Ecto neural progenitor cell (in vitro differentiated cells): ENCODE measurements around the gene MRPL28.
"Not testable (repeated sequence)": the region's sequence is repeated elsewhere in the genome, so short reads cannot be mapped to it uniquely, and the experiment has no call there.

Source experiments
- DNase-seq: peaks from one replicate; pipeline ENCODE4 v3.0.0-alpha.2; 2018; ENCODE audit warnings: low spot score

The MRPL28 gene

DNA sequence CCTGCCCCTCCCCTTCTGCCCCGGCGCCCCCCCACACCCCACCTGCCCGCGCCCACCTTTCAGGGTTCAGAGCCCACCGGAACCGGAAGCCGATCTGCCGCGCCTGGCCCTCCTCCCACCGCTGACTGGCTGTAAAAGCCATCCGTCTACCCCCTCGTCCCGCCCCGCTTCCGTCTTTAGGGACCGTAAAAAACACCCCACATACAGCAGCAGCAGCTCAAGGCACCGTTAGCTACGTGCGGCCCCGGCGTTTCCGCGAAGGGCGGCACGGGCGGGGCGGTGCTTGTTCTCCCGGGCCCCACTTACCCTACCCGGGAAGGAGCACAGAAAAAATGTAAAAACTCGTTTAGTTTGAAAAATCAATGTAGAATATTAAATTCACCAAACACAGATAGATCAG, at the start of gene MRPL28:
Gene MRPL28 (minus strand): TSS at position 96 of the 400 bp plus-strand sequence. CDS start 320 bp downstream, outside the sequence.
- peak; percentile 92 for DNase-seq

DNA sequence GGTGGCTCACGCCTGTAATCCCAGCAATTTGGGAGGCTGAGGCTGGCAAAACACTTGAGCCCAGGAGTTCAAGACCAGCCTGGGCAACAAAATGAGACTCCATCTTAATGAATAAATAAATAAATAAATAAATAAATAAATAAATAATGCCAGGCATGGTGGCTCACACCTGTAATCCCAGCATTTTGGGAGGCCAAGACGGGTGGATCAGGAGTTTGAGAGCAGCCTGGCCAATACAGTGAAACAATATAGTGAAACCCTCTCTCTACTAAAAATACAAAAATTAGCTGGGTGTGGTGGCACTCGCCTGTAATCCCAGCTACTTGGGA, 44.8 kb upstream of the MRPL28 start:
- DNase-seq: not testable (repeated sequence)

DNA sequence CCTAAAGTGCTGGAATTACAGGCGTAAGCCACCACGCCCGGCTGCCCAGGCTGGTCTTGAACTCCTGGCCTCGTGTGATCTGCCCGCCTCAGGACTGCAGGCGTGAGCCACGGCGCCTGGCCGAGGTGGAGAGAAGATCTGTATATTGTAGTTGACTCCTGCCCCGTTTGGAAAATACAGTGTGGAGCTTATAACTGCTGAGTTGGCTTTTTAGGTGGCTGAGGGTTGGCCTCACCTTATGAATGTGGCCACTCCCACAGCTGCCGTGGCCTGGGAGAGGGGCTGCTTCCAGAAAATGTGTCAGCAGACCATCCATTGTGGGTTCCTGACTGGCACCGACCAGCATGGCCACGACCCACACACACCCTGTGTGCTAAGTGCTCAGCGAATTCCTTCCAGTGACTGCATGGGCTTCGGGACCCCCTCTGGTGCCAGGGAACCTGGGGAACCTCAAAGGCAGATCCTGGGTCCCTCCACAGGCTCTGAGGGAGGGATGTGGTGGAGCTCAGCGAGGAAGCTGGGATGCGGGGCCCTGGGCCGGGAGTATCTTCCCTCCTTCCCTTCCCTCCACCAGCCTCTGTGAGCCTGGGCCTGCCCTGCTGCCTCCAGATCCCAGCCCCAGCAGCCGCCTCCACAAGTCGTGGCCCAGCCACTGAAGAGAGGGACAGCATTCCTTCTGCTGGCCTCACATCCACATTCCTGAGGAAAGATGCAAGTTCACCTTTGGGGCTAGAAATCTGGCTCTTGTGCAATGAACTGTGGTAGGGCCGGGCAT, 44.2 kb upstream of the MRPL28 start:
- DNase-seq: no peak

DNA sequence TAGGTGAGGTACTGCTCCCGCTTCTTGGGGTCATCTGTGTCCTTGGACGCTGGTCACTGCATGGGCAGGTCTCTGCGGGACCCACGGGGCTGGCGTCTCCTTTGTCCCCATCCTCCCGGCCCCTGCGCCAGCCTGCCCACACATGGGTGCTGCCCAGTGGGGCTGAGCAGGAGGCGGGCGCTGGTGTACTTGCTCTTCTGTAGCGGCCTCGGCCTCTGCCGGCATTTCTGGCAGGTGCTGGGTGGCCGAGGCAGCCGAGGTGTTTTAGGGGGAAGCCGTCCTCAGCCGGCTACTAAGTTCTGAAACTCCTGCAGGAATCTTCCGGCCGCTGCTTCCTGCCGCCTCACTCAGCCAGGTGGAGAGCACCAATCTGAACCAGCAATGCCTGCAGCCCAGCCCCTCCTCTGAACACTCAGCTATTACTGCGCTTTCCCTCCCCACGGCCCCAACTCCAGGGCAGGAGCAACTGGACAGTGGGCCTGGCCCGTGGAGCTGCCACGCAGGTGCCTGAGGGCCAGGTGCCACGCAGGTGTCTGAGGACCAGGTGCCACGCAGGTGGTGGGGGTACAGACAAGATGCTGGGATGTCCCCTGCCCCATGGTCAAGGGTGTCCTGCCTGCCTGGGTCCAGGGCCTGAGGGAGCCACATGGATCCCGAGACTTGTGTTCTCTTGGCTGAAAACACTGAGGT, 41.4 kb upstream of the MRPL28 start:
- no peak for DNase-seq

DNA sequence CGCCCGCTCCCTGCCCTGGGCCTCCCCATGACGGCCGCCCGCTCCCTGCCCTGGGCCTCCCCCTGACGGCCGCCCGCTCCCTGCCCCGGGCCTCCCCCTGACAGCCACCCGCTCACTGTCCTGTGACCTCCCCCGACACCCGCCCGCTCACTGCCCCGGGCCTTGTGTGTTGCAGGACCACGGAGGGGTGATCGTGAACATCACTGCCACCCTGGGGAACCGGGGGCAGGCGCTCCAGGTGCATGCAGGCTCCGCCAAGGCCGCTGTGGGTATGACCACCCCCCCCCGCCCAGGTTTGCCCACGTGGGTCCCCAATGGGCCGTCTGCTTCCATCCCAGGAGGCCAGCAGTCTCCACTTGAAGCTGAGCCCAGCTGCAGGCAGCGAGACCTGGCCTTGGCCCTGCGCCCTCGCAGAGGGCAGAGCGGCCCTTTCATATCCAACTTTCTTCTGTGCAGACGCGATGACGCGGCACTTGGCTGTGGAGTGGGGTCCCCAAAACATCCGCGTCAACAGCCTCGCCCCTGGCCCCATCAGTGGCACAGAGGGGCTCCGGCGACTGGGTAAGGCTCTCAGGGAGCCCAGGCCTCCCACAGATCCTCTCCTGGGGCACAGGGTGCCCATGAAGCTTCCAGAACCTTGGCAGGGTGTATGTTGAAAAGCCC, 40.3 kb upstream of the MRPL28 start:
- DNase-seq: no peak

DNA sequence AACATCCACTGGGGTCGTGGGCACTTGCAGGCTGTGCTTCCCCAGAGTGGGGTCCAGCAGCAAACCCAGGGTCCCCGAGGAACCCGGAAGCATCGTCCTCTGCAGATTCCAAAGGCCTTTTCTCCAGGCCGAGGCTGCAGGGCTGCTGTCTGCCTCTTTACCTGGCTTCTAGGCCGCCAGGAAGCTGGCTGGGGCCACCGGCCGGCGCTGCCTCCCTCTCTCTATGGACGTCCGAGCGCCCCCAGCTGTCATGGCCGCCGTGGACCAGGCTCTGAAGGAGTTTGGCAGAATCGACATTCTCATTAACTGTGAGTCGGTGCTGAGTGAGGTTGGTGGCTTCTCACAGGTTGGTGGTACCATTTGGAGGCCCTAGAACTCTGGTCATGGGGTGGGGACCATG, 36.9 kb upstream of the MRPL28 start:
- no peak for DNase-seq

DNA sequence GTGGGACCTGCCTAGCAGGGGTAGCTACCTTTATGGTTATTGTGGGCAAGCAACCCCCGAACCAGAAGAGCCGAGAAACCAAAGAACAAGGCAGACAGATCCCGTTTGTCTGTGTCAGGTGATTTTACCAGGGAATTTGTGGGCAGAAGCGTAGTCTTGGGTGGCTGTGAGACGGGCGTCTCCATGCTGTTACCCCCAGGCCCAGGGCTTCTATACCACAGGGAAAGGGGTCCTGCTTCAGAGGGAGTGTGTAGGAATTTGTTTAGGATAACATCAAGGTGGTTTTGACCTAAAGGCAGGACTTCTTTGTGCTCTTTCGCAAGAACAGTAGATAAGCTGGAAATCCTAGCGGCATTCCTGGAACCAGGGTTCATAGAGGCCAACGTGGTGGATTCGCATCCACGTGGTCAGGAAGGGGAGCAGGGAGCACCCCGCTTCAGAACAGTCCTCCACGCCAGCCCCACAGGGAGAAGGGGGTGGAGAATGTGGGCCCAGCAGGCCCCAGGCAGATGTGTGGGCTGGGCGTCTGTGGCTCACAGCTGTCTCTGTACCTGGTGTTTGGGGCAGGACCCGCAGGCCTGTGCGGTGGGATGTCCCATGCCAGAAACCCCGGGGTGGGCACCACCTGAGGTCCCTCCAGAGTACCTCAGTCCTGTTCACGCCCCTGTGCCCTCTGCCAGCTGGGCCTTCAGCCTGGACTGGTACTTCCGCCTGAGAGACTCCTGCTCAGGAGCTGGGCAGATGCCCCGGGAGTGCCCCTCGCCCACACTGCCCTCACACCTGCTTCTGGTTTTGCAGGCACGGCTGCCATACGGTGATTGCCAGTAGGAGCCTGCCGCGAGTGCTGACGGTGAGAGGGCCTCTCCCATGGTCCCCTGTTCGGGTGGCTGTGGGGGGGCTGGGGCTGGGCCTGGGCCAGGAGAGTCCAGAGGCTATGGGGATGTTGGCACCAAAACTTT, 35.5 kb upstream of the MRPL28 start:
- no peak for DNase-seq

DNA sequence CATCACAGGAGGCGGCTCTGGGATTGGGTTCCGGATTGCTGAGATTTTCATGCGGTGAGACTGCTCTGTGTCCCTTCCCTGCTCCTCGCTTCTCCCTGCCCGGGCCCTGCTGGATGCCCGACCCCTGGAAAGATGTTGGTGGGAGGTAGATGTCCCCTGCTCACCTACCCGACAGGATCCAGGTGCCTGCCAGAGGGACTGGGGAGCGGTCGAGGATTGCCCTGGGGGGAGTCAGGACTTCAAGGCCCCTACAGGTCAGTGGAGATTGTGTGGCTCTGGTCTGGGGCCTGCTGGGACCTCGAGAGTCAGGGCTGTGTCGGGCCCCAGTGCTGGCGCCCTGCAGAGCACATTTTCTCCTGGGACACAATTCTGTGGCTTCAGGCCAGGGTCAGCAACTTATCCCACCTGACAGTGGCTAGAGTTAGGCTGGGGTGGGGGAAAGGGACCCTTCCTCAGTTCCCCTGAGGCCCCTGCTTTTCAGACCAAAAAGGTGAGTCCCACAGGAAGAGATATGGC, 34.7 kb upstream of the MRPL28 start:
- DNase-seq: no peak

DNA sequence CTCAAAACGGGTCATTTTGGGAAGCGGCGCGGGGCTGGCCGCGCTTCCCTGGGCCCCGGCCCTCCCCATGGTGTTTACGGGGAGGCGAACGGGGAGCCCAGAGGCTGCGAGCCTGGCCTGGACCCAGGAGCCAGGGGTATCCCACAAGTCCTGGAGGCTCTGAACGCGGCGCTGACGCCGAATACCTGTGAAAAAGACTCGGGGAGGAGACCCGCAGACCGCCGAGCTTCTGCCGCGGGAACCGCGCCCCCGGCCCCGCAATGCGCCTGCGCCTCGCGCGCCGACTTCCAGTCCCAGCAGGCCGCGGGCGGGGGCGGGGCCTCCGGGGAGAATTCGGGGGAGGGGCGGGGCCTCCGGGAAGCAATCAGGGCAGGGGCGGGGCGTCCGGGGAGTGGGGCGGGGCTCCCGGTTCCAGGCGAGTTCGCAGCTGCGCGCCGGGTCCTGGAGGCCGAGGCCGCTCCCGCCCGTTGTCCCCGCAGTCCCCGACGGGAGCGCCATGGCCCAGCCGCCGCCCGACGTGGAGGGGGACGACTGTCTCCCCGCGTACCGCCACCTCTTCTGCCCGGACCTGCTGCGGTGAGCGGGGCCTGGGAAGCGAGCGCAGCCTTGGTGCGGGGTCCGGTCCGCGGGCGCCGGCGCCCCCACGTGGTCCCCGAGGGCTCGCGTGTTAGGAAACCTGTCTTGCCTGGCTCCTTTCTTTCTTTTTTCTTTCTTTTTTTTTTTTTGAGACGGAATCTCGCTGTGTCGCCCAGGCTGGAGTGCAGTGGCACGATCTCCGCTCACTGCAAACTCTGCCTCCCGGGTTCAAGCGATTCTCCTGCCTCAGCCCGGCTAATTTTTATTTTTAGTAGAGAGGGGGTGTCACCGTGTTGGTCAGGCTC, 31.4 kb upstream of the MRPL28 start, which contains the start of gene DECR2:
Gene DECR2 (plus strand): TSS at position 418 of the 881 bp plus-strand sequence. CDS start 79 bp downstream, at position 497.
- DNase-seq: peak; percentile 99

DNA sequence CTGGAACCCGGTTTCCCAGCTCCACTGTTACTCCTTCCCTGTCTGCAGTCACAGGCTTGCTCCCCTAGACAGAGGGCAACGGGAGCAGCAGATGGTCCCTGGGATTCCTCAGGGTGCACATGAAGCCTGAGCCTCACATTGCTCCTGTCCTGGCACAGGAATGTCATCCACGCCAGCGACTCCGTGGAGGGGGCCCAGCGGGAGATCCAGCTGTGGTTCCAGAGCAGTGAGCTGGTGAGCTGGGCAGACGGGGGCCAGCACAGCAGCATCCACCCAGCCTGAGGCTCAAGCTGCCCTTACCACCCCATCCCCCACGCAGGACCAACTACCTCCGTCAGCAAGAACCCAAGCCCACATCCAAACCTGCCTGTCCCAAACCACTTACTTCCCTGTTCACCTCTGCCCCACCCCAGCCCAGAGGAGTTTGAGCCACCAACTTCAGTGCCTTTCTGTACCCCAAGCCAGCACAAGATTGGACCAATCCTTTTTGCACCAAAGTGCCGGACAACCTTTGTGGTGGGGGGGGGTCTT, 29.8 kb upstream of the MRPL28 start:
- peak; percentile 48 for DNase-seq

DNA sequence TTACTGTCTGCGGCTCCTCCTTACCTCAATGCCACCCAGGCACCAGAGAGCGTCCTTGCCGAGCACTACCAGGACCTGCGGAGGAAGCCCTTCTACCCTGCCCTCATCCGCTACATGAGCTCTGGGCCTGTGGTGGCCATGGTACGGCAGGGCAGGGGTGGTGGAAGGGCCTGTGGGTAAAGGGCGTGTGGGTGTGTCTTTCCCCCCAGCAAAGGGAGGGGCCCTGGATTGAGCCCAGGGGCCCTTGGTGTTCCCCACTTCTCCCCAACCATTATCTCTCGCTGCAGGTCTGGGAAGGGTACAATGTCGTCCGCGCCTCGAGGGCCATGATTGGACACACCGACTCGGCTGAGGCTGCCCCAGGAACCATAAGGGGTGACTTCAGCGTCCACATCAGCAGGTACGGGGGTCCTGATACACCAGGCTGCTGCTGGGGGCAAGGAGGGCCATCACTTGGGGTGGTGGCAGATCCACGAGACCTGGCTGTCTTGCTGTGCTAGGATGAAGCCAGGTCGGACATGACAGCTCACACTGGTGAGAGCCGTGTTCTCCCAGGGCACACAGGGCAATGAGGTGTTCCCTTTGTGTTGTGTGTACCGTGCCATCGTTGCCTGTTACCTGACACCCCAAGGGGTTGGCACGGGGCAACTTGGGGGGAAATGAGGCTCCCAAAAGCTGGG, 29.1 kb upstream of the MRPL28 start:
- DNase-seq: peak; percentile 48

DNA sequence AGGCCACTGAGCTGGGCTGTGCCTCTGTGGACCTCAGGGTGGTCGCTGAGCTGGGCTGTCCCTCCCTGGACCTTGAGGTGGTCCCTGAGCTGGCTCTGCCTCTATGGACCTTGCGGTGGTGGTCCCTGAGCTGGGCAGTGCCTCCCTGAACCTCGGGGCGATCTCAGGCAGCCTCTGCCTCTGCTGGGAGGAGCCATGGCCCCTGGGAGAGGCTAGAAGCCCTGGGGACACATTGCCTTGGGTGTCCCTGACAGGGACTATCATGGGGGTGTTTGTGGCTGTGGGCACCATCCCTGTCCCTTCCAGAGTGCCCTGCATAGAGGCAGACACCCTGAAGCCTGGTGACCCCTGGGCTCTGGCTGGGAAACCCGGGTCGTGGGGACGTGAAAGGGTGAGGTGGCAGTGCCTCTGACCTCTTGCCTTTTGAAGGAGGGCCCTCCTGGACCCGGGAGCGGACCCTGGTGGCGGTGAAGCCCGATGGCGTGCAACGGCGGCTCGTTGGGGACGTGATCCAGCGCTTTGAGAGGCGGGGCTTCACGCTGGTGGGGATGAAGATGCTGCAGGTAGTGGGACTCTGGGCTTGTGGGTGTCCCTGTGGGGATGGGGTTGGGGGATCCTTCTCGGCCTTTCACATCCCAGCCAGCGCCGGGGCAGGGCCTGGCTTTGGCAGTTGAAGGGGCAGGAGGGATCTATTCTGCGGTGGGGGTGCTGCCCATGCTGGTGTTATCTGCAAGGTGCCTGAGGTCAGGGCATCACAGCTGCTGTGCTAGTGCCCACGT, 28.4 kb upstream of the MRPL28 start:
- peak; percentile 48 for DNase-seq

DNA sequence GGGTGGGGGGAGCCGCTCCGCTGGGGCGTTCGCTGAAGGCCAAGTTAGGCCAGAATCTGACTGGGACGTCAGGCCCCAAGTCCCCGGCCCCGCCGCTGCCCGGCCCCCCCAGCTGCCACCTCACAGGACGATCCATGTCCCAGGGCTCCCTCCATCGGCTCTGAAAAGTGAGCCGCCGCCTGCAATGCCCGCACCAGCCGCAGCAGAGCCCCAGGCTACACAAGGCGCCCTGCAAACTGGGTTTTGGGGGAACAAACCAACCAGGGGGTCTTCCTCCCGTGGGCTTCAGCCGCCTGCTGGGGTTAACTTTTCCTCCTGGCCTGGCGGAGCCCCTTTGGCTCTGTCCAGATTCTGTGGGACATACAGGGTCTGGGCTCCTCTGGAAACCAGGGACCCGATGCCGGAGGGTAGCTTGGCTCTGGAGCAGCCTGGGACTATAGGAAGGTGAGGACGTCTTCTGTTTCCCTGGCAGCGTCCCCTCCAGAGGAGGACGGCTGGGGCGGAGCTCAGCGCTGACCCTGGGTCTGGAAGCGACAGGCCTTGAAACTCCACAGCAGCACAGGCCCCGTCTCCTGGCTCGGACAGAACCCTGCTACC, 27.5 kb upstream of the MRPL28 start:
- DNase-seq: peak; percentile 90

DNA sequence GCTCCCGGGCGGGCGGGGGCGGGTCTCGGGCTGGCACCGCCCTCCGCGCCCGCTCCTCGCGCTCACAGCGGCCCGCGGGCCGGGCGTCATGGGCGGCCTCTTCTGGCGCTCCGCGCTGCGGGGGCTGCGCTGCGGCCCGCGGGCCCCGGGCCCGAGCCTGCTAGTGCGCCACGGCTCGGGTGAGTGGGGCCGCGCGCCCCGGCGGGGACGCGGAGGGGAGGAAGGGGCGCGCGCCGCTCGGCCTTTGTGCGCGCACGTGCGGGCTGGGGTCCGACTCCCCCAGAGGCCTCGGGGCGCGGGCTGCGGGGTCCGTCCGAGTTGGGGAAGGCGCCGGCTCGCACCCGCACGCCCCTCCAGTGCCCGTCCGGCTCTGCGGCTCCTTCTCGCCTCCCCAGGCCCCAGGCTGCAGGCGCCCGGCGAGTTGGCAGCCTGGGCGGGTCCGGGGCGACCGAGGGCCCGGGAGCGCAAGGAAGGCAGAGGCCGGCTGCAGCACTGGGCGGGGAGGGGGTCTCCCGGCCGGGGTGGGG, 26.9 kb upstream of the MRPL28 start, which contains the start of gene NME4:
Gene NME4 (plus strand): TSS at position 65 of the 527 bp plus-strand sequence. CDS start 24 bp downstream, at position 89.
- DNase-seq: peak; percentile 78

DNA sequence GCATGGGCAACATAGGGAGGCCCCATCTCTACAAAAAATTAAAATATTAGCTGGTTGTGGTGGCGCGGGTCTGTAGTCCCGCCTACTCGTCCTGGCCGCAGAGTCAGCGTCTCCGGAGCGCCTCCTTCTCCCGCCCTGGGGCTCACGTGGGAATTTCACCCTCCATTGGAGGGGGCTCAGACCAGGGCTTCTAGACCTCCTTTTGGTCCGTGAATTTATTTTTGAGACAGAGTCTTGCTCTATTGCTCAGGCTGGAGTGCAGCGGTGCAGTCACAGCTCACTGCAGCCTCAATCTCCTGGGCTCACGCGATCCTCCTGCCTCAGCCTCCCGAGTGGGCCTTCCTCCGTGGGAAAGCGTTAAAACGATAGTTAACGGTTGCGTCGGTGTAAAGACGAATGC, 26.3 kb upstream of the MRPL28 start:
- DNase-seq: peak; percentile 73

DNA sequence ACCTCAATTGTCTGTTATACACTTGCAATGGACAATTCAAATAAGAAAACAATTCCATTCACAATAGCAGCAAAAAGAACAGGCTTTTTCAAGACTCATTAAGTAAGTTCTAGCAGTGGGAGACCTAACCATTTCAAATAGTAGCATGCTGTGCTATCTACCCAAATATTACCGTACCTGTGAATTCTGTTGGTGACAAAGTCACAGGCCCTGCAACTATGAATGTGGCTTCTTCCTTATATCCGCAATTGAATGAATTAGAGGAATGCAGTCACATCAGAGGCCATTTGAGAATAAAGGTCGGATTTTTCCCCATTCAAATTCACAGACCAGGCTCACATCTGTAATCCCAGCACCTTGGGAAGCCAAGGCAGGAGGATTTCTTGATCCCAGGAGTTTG, 25.9 kb upstream of the MRPL28 start:
- DNase-seq: no peak

DNA sequence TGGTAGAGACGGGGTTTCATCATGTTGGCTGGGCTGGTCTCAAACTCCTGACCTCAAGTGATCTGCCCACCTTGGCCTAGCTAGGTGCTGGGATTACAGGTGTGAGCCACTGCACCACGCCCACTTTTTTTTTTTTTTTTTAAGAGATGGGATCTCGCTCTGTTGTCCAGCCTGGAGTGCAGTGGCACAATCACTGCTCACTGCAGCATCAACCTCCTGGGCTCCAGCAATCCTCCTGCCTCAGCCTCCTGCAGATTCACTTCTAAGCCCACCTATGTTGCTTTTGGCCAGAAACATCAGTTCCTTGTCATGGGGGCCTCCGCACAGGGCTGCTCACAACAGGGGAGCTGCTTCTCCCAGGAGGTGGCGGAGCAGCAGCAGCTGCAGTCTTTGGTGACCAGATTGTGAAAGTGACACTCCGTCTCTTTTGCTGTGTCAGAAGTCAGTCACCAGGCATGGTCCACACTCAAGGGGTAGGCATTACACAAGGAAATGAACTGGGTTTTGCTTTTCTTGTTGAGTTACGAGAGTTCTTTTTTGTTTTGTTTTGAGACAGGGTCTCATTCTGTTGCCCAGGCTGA, 22.2 kb upstream of the MRPL28 start:
- DNase-seq: no peak

DNA sequence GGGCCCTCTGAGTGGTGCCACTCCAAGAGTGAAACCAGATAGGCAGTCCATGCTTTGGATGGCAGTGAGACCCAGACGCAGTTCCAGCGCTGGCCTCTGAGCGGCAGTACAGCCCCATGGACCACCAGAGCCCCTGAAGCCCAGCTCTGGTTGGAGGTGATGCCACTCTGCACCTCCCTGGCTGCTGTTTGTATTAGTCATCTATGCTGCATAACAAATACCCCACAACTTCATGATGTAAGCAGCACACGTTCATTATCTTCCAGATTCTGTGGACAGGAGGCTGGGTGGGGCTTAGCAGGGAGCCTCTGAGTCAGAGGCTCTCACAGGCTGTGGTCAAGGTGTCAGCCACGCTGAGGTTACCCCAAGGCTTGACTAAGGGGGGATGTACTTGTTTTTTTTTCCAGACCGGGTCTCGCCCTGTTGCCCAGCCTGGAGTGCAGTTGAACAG, 21.6 kb upstream of the MRPL28 start:
- DNase-seq: peak; percentile 79
